DND-41 (cell line): ENCODE results near the gene VIT.
A peak's percentile ranks its signal among the peaks of the same experiment; 100 is the strongest.

Source experiments
- CTCF ChIP-seq: IDR thresholded peaks from 2 replicates; pipeline ENCODE4 v1.5.1; 2012; ENCODE audit warnings: borderline replicate concordance, low read length, moderate library complexity, mild to moderate bottlenecking; ENCODE audit not compliant: poor library complexity, severe bottlenecking; ENCODE audit errors: extremely low read depth
- EZH2 ChIP-seq: IDR thresholded peaks from 3 replicates; pipeline ENCODE4 v1.6.1; 2012; ENCODE audit warnings: borderline replicate concordance, low read depth, mild to moderate bottlenecking, moderate library complexity, low read length, inconsistent platforms; ENCODE audit not compliant: severe bottlenecking

GRCh38 chr2:36672199-36672598 is 24.3 kb upstream of the VIT start:
- TF ChIP-seq CTCF (peak; percentile 34), EZH2 (no peak)
